Activated naive CD8-positive, alpha-beta T cell treated with anti-CD3 and anti-CD28 coated beads for 36 hours (primary cell): ENCODE measurements around the gene UCN. TPM values are rescaled to one million over a fixed set of nuclear protein-coding genes. Genes with fewer than 3 reads are reported as not detected.

Source experiments
- DNase-seq: peaks from one replicate; pipeline ENCODE4 v3.0.0; 2021
- H3K27ac Mint-ChIP-seq: one replicate; pipeline ENCODE4 v1.8.0; 2022; ENCODE audit warnings: mild to moderate bottlenecking, moderate library complexity, mixed read lengths
- H3K27me3 Mint-ChIP-seq: one replicate; pipeline ENCODE4 v1.8.0; 2022; ENCODE audit warnings: mild to moderate bottlenecking, mixed read lengths
- H3K36me3 Mint-ChIP-seq: one replicate; pipeline ENCODE4 v1.8.0; 2021; ENCODE audit warnings: mild to moderate bottlenecking, mixed read lengths
- H3K4me1 Mint-ChIP-seq: one replicate; pipeline ENCODE4 v1.8.0; 2021; ENCODE audit warnings: mixed read lengths
- H3K4me3 Mint-ChIP-seq: one replicate; pipeline ENCODE4 v1.8.0; 2022; ENCODE audit warnings: mild to moderate bottlenecking, moderate library complexity, mixed read lengths
- H3K9me3 Mint-ChIP-seq: one replicate; pipeline ENCODE4 v1.8.0; 2022; ENCODE audit warnings: mixed read lengths
- total RNA-seq, 2 experiments: library from RNA; stranded (reverse); gene quantifications; one replicate each; pipeline ENCODE4 v1.2.3, GENCODE V29; 2021

The UCN gene
- total RNA-seq, 2 experiments from 2014 or later, result 1.3 to 1.6 TPM

DNA sequence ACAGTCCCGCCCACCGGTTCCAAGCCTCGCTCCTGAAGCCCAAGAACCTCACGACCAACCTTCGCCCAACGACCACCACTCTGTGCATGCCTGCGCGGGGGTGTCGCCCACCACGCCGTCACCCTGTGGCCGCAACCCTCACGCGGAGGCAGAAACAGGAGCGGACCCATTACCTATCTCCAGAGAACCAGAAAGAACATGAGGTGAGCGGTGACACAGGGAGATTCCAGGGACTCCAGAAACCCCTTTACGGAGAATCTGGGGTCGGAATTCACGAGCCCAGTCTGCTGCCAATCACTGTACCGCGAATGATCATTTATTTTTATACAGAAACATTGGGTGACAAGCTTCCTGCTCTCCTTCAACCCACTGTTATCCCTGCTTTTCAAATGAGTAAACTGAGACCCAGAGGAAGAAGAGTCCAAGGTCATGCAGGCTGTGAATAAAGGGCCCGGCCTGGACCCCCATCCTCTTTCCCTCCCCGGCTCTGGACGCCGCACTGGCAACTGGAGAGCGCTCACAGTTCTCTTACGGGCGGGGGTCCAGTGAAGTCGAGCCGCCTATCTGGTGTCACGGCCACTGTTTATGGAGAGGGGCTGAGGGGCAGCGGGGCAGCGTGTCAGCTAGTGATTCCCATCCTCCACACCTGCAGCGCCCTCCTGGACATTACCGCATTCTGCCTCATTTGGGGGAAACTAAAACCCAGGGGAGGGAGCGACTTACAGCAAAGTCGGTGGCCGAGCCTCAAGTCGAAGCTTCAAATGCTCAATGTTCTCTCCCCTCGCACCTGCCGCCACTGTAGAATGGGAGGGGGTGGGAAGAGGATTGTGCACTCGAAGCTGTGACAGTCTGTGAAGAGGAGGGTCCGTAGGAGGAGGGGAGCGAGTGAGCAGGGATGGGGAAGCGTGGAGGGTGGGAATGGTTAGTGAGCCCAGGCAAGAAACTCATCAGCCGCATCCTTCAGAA, 44.7 kb downstream of the UCN start:
- H3K27ac Mint-ChIP-seq, result no peak overlapping the region
- peaks cover 16% of the 10 kb centered on the region for H3K4me1 Mint-ChIP-seq
- no peaks in the 10 kb centered on the region for H3K9me3 Mint-ChIP-seq
- no peak for DNase-seq
- peak overlapping the region; percentile 79 for H3K4me3 Mint-ChIP-seq
- peaks cover 47% of the 10 kb centered on the region for H3K27me3 Mint-ChIP-seq
- H3K36me3 Mint-ChIP-seq, result no peaks in the 10 kb centered on the region

DNA sequence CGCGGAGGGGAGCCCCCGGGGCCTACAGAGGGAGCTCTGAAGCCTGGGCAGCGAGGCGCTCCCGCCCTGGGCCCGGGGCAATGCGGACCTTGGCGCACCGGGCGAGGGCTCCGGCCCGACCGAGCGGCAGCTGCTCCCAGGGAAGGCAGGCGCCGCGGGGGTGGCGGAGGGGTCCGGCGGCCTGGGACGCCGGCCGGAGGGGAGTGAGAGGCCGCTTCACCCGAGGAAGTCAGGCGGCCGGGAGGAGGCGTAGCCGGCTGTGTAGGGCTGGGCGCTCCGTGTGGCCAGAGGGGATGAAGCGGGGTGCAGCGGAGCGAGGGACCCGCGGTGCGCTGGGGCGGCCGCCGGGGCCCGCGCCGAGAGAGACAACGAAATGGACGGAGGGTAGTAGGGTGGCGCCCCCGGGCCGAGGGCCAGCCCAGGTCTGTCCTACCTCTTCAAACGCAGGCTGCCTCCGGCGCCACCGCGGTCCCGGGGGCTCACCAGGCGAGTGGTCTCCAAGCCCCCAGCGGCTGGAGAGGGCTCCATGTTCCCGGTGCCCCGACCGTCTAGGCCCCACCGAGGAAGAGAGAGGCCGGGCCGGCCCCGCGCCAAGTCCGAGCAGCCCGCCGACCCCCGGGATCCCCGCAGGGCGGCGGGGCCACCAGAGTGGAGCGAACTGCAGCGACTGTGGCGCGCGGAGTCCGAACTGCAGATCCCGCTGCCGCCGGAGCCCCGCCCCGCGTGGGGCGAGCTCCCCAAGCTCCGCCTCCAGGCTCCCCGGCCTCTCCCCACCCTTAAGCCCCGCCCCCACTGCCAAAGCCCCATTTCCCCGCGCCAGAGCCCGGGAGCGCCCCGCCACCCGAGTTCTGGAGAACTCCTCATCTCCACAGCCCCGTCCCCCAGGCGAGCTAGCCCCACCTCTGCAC, 45.6 kb downstream of the UCN start, which contains the start of gene SLC30A3:
Gene SLC30A3 (minus strand): TSS at position 669 of the 908 bp plus-strand sequence. CDS start 141 bp downstream, at position 528.
- Mint-ChIP-seq H3K36me3 (no peaks in the 10 kb centered on the region), H3K9me3 (no peaks in the 10 kb centered on the region), H3K4me3 (peak within 1 kb of the TSS; percentile 79), H3K4me1 (peaks cover 16% of the 10 kb centered on the region), H3K27ac (no peak within 1 kb of the TSS), H3K27me3 (peaks cover 52% of the 10 kb centered on the region)
- DNase-seq, result peak; percentile 74

DNA sequence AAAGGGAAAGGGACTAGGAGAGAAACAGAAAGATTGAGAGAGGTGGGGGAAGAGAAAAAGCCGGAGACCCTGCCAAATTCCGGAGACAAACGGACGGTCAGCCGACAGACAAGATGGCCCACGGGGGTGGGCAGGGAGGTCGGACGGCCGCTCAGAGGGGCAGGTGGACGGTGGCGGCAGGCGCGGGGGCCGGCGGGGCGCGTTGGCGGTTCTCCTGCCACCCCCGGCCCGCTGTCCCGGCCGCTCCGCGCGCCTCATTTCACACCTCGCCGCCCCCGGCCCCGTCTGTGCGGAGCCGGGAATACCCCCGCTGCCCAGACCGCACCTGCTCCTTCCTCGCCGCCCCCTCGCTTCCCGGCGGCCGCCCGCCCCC, 46.3 kb downstream of the UCN start:
- peak overlapping the region; percentile 49 for H3K4me3 Mint-ChIP-seq
- no peaks in the 10 kb centered on the region for H3K9me3 Mint-ChIP-seq
- DNase-seq, result no peak
- H3K4me1 Mint-ChIP-seq, result peaks cover 16% of the 10 kb centered on the region
- peaks cover 53% of the 10 kb centered on the region for H3K27me3 Mint-ChIP-seq
- H3K27ac Mint-ChIP-seq, result no peak overlapping the region
- H3K36me3 Mint-ChIP-seq, result no peaks in the 10 kb centered on the region

DNA sequence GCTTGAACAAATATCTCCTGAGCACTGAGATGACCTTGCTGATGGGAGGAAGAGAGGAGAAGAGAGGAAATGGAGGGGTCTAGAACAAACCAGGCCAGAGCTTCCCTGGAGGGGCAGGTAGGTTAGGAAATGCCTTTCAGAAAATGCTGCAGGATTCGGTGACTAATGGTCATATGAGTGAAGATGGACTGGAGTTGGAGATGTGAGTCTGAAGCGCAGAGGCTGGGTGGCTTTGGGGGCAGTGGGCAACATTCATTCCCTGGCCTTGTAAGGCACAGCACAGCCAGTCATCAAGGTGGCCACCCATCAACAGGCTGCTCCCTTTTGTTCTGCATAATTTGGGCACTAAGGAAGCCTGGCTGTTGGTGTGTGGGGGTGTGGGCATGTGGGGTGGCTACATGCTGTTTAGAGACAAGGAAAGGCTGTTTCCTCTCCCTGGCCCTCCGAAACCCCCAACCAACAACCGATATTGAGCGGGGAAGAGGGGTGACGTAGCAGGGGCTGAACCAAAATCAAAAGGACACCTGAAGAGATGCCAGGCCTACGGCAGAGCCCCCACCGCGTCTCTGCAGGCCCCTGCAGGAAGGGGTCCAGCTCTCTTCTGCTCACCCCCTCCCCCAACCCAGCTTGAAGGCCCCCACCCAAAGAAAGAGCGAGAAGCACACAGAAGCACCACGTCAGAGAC, 46.9 kb downstream of the UCN start:
- Mint-ChIP-seq H3K36me3 (no peaks in the 10 kb centered on the region), H3K4me3 (peak overlapping the region; percentile 49), H3K9me3 (no peaks in the 10 kb centered on the region), H3K4me1 (peaks cover 16% of the 10 kb centered on the region), H3K27ac (no peak overlapping the region), H3K27me3 (peaks cover 53% of the 10 kb centered on the region)
- no peak for DNase-seq

DNA sequence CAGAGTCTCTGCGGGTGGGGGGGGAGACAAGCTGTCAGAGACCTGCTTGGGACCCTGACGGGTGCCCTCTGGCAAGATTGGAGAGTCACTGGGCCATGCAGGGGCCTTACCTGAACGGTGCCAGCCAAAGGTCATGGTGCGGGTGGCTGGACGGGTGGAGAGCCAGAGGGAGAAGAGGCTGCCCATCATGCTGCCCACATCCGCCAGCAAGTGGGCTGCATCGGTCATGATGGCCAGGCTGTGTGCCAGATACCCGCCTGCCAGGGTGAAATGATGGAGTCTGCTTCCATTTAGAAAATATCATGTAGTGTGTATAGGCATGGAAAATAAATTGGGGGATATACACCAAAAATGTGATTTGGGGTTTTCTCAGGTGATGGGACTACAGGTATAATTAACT, 50.2 kb downstream of the UCN start:
- Mint-ChIP-seq H3K27me3 (peaks cover 50% of the 10 kb centered on the region), H3K9me3 (no peaks in the 10 kb centered on the region), H3K27ac (no peak overlapping the region), H3K4me1 (peaks cover 3% of the 10 kb centered on the region), H3K36me3 (no peaks in the 10 kb centered on the region), H3K4me3 (no peak overlapping the region)
- no peak for DNase-seq

Other genes with a start within 250 kb of the UCN start
- 100 to 1,000 TPM; 282 to 290 TPM for gene OST4, start 236.8 kb downstream of the UCN start, total RNA-seq
- under 1 TPM; 0.62 to 0.76 TPM for gene EMILIN1, start 229.8 kb downstream of the UCN start, total RNA-seq
- 10 to 100 TPM; 12.6 to 12.8 TPM for gene KHK, start 221.7 kb downstream of the UCN start, total RNA-seq
- gene CGREF1, start 189.3 kb downstream of the UCN start, total RNA-seq, result 1 to 10 TPM; 8.8 to 9.8 TPM
- gene ABHD1, start 184.6 kb downstream of the UCN start, total RNA-seq, result under 1 TPM; 0.44 to 0.54 TPM
- 10 to 100 TPM; 62.1 to 63.3 TPM for gene PREB, start 173.8 kb downstream of the UCN start, total RNA-seq
- not detected for gene PRR30, start 169.0 kb downstream of the UCN start, total RNA-seq
- not detected for gene TCF23, start 159.4 kb downstream of the UCN start, total RNA-seq
- gene ATRAID, start 96.4 kb downstream of the UCN start, total RNA-seq, result 10 to 100 TPM; 75.4 to 77.4 TPM
- gene SLC5A6, start 96.2 kb downstream of the UCN start, total RNA-seq, result 10 to 100 TPM; 74.2 to 81.9 TPM
- 100 to 1,000 TPM; 134 TPM for gene CAD, start 91.1 kb downstream of the UCN start, total RNA-seq
- under 1 TPM; 0.14 to 0.22 TPM for gene SLC30A3, start 45.4 kb downstream of the UCN start, total RNA-seq
- not detected for gene DNAJC5G, start 33.0 kb downstream of the UCN start, total RNA-seq
- under 1 TPM; 0.24 to 0.33 TPM for gene TRIM54, start 26.0 kb downstream of the UCN start, total RNA-seq
- 10 to 100 TPM; 84.4 to 87.8 TPM for gene MPV17, start 14.7 kb upstream of the UCN start, total RNA-seq
- gene GTF3C2, start 48.3 kb upstream of the UCN start, total RNA-seq, result 10 to 100 TPM; 77.4 to 83.9 TPM
- gene EIF2B4, start 61.9 kb upstream of the UCN start, total RNA-seq, result 10 to 100 TPM; 41.2 to 43.6 TPM
- gene SNX17, start 62.2 kb upstream of the UCN start, total RNA-seq, result 10 to 100 TPM; 88.1 to 96.0 TPM
- 1 to 10 TPM; 8.3 to 9.9 TPM for gene ZNF513, start 72.3 kb upstream of the UCN start, total RNA-seq
- 100 to 1,000 TPM; 172 to 176 TPM for gene PPM1G, start 101.1 kb upstream of the UCN start, total RNA-seq
- 10 to 100 TPM; 57.0 to 62.5 TPM for gene NRBP1, start 120.2 kb upstream of the UCN start, total RNA-seq
- 1 to 10 TPM; 7.4 to 9.9 TPM for gene KRTCAP3, start 133.9 kb upstream of the UCN start, total RNA-seq
- 1 to 10 TPM; 7.1 to 8.1 TPM for gene IFT172, start 181.3 kb upstream of the UCN start, total RNA-seq
- not detected for gene FNDC4, start 186.8 kb upstream of the UCN start, total RNA-seq
- gene GCKR, start 188.4 kb upstream of the UCN start, total RNA-seq, result not detected